HEK293 (cell line): Measurements from ENCODE around the gene CTIF.

Source experiments
- CTCF ChIA-PET: fragments of 350-600 bp; formaldehyde crosslinking; extraction: SDS; loops from one replicate; lab custom pipeline; 2021; ENCODE audit warnings: antibody characterized with exemption; lab: Yijun Ruan, JAX
- POLR2A ChIA-PET: fragments of 300-600 bp; formaldehyde crosslinking; extraction: SDS; loops from one replicate; lab custom pipeline; 2020; ENCODE audit warnings: antibody characterized with exemption, inconsistent platforms; lab: Yijun Ruan, JAX
- H3K27ac ChIP-seq: fragments of 200-500 bp; sonication (Bioruptor generic); 2 replicates; pipeline ENCODE4 v1.5.1; 2014; ENCODE audit warnings: low read depth, low read length, control low read depth, inconsistent platforms; ENCODE audit errors: extremely low read depth
- H3K36me3 ChIP-seq, 2 experiments: fragments of 200-500 bp in 1 of 2; sonication (Bioruptor generic) in 1 of 2; 1 replicate in 1 of 2; 2 replicates in 1 of 2; pipeline ENCODE4 v1.5.1; 2014 to 2017; ENCODE audit warnings: inconsistent platforms in 2 of 2, low read length in 2 of 2; ENCODE audit not compliant: control insufficient read depth in 2 of 2, insufficient read depth in 1 of 2
- H3K4me1 ChIP-seq: fragments of 200-500 bp; sonication (Bioruptor generic); 2 replicates; pipeline ENCODE4 v1.5.1; 2014; ENCODE audit warnings: mild to moderate bottlenecking, low read length, inconsistent platforms; ENCODE audit not compliant: control insufficient read depth, insufficient read depth
- H3K4me3 ChIP-seq: 2 replicates; pipeline ENCODE4 v1.5.1; 2011; ENCODE audit warnings: low read depth, mild to moderate bottlenecking, control low read depth, low read length, moderate library complexity
- H3K9me3 ChIP-seq: fragments of 200-500 bp; sonication (Bioruptor generic); 2 replicates; pipeline ENCODE4 v1.5.1; 2014; ENCODE audit warnings: low read depth, low read length, inconsistent platforms; ENCODE audit not compliant: control insufficient read depth, insufficient read depth
- SALL2 ChIP-seq: fragments of 450-650 bp; formaldehyde crosslinking; IDR thresholded peaks from 2 replicates; pipeline ENCODE4 v1.5.0; 2017; ENCODE audit warnings: missing biosample characterization, mild to moderate bottlenecking, missing genetic modification characterization, borderline replicate concordance
- SCRT1 ChIP-seq: fragments of 450-650 bp; formaldehyde crosslinking; IDR thresholded peaks from 2 replicates; pipeline ENCODE4 v1.5.1; 2016; ENCODE audit warnings: missing biosample characterization, missing genetic modification characterization, borderline replicate concordance
- SP7 ChIP-seq: fragments of 450-650 bp; formaldehyde crosslinking; IDR thresholded peaks from 2 replicates; pipeline ENCODE4 v1.5.1; 2016; ENCODE audit warnings: missing biosample characterization, missing genetic modification characterization
- WT1 ChIP-seq: fragments of 450-650 bp; formaldehyde crosslinking; IDR thresholded peaks from 2 replicates; pipeline ENCODE4 v1.5.1; 2016; ENCODE audit warnings: missing biosample characterization, missing genetic modification characterization
- YY2 ChIP-seq: fragments of 450-650 bp; formaldehyde crosslinking; IDR thresholded peaks from 2 replicates; pipeline ENCODE4 v1.5.1; 2016; ENCODE audit warnings: missing biosample characterization, missing genetic modification characterization
- ZBTB44 ChIP-seq: fragments of 450-650 bp; IDR thresholded peaks from 2 replicates; pipeline ENCODE4 v1.5.1; 2018; ENCODE audit warnings: missing biosample characterization, mild to moderate bottlenecking, missing genetic modification characterization
- ZNF174 ChIP-seq: fragments of 450-650 bp; formaldehyde crosslinking; IDR thresholded peaks from 2 replicates; pipeline ENCODE4 v1.5.0; 2017; ENCODE audit warnings: missing biosample characterization, mild to moderate bottlenecking, missing genetic modification characterization
- ZNF175 ChIP-seq: fragments of 450-650 bp; formaldehyde crosslinking; IDR thresholded peaks from 2 replicates; pipeline ENCODE4 v1.5.1; 2016; ENCODE audit warnings: missing biosample characterization, missing genetic modification characterization
- ZNF2 ChIP-seq: fragments of 450-650 bp; formaldehyde crosslinking; IDR thresholded peaks from 2 replicates; pipeline ENCODE4 v1.5.1; 2016; ENCODE audit warnings: missing biosample characterization, missing genetic modification characterization
- ZNF274 ChIP-seq, 2 experiments: fragments of 200-500 bp in 1 of 2; fragments of 450-650 bp in 1 of 2; sonication (Bioruptor generic) in 1 of 2; formaldehyde crosslinking in 1 of 2; IDR thresholded peaks; 2 replicates each; pipeline versions ENCODE4 v1.5.1 to v1.6.1; 2014 to 2016; ENCODE audit warnings: borderline replicate concordance in 1 of 2, inconsistent platforms in 1 of 2, low read length in 1 of 2, missing biosample characterization in 1 of 2, missing genetic modification characterization in 1 of 2
- ZNF433 ChIP-seq: fragments of 450-650 bp; formaldehyde crosslinking; IDR thresholded peaks from 2 replicates; pipeline ENCODE4 v1.5.1; 2016; ENCODE audit warnings: missing biosample characterization, missing genetic modification characterization, low read depth
- ZNF510 ChIP-seq: fragments of 450-650 bp; formaldehyde crosslinking; IDR thresholded peaks from 2 replicates; pipeline ENCODE4 v1.5.1; 2018; ENCODE audit warnings: mild to moderate bottlenecking, missing genetic modification characterization, missing biosample characterization; ENCODE audit not compliant: insufficient replicate concordance
- ZNF560 ChIP-seq: fragments of 450-650 bp; formaldehyde crosslinking; IDR thresholded peaks from 2 replicates; pipeline ENCODE4 v1.5.1; 2017; ENCODE audit warnings: missing biosample characterization, missing genetic modification characterization, borderline replicate concordance
- ZNF600 ChIP-seq: fragments of 450-650 bp; formaldehyde crosslinking; IDR thresholded peaks from 2 replicates; pipeline ENCODE4 v1.5.1; 2016; ENCODE audit warnings: missing biosample characterization, missing genetic modification characterization
- ZNF692 ChIP-seq: fragments of 450-650 bp; formaldehyde crosslinking; IDR thresholded peaks from 2 replicates; pipeline ENCODE4 v1.5.1; 2016; ENCODE audit warnings: missing biosample characterization, missing genetic modification characterization
- ZNF704 ChIP-seq: fragments of 450-650 bp; formaldehyde crosslinking; IDR thresholded peaks from 2 replicates; pipeline ENCODE4 v1.5.1; 2016; ENCODE audit warnings: missing biosample characterization, missing genetic modification characterization
- ZNF843 ChIP-seq: fragments of 450-650 bp; formaldehyde crosslinking; IDR thresholded peaks from 2 replicates; pipeline ENCODE4 v1.5.1; 2016; ENCODE audit warnings: missing biosample characterization, missing genetic modification characterization
- TF ChIP-seq, protein P1 (sequence below): fragments of 450-650 bp; formaldehyde crosslinking; IDR thresholded peaks from 2 replicates; pipeline ENCODE4 v1.5.1; 2017; ENCODE audit warnings: missing biosample characterization, missing genetic modification characterization
- TF ChIP-seq, protein P2 (sequence below): fragments of 450-650 bp; formaldehyde crosslinking; IDR thresholded peaks from 2 replicates; pipeline ENCODE4 v1.5.1; 2016; ENCODE audit warnings: missing biosample characterization, missing genetic modification characterization

Gene CTIF

DNA sequence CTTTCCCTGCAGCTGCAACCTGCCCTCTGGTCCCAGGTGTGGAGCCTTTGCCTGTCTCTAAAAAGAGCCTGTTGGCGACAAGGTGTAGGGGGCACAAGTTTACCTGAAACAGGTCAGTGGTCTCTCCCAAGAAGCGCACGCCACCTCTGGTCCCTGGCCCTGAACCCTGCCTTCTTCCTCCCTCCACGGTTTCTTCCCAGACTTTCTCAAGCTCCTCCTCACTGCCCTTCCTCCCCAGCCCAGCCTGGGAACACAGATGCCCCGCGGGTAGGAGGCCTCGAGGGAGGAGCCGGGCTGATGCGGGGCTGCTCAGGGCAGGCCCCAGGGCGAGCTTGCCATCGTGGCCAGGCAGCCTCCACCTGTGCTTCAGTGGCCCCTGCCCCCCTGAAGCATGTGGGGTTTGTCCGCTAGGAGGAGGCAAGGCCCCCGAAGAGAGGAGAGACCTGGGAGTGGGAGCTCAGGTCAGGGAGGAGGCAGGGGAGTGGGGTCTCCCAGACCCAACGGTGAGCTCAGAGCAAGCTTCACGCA, 322.4 kb downstream of the CTIF start:
- ChIA-PET CTCF (interaction anchor here (0.7 to 1.2 kb wide), 3 partner anchors 12 to 85 kb away, joined by 3 to 4 read pairs (median 3); no protein-coding TSS in a partner anchor), POLR2A (interaction anchor here (1.1 kb wide), 1 partner anchor 12 kb away, joined by 3 read pairs; no protein-coding TSS in a partner anchor)
- H3K9me3 ChIP-seq: no peaks in the 10 kb centered on the region
- no peaks in the 10 kb centered on the region for H3K4me1 ChIP-seq
- no peaks in the 10 kb centered on the region for H3K36me3 ChIP-seq
- H3K4me3 ChIP-seq: no peak overlapping the region
- H3K27ac ChIP-seq: no peak overlapping the region
- TF ChIP-seq ZNF600 (tag by site-specific recombination): 0 out of 2 replicates have a peak, but pooled peaks have one; percentile 25
- no peak for TF ChIP-seq YY2 (tag by site-specific recombination)
- TF ChIP-seq, all 188 proteins: peak for 1

DNA sequence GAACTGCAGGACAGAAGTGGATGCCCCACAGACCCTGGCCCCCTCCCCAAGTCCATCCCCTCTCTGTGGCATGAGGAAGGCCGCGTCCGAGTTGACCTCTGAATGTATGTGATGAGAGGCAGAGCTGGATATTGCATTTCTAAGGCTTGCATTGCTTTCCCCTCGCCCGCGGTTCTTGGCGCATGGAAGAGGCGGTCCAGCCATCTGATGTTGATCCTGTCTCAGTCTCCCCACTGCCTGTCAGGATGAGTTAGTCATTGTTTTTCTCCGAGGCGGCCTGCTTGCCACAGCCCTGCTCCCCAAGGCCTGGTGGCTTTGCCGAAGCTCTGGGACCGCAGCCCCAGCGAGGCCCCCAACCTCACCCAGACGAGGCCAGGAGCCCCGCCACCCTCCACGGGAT, 323.3 kb downstream of the CTIF start:
- CTCF ChIA-PET: interaction anchor here (0.7 to 1.2 kb wide), 2 partner anchors 75 to 85 kb away, joined by 3 to 4 read pairs; no protein-coding TSS in a partner anchor
- no peak overlapping the region for H3K27ac ChIP-seq
- POLR2A ChIA-PET: interaction anchor here (1.1 kb wide), 1 partner anchor 11 kb away, joined by 3 read pairs; no protein-coding TSS in a partner anchor

More for the DNA sequence above, 323.3 kb downstream of the CTIF start:
- no peaks in the 10 kb centered on the region for H3K4me1 ChIP-seq
- no peak for TF ChIP-seq ZNF843 (tag by site-specific recombination)
- no peak for TF ChIP-seq ZNF692 (tag by site-specific recombination)
- TF ChIP-seq SALL2 (tag by site-specific recombination): no peak
- TF ChIP-seq ZNF175: no peak
- TF ChIP-seq ZNF174 (tag by site-specific recombination): no peak
- TF ChIP-seq, protein P1, sequence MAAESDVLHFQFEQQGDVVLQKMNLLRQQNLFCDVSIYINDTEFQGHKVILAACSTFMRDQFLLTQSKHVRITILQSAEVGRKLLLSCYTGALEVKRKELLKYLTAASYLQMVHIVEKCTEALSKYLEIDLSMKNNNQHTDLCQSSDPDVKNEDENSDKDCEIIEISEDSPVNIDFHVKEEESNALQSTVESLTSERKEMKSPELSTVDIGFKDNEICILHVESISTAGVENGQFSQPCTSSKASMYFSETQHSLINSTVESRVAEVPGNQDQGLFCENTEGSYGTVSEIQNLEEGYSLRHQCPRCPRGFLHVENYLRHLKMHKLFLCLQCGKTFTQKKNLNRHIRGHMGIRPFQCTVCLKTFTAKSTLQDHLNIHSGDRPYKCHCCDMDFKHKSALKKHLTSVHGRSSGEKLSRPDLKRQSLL: no peak
- TF ChIP-seq WT1 (tag by site-specific recombination): no peak
- no peak for TF ChIP-seq ZNF704 (tag by site-specific recombination)
- no peak for TF ChIP-seq SP7 (tag by site-specific recombination)
- no peak for TF ChIP-seq ZNF274 (IDR thresholded peaks at IDR 0.05; ENCODE audit: low read length)
- TF ChIP-seq ZNF274 (tag by site-specific recombination; IDR thresholded peaks at IDR 0.05; ENCODE audit: borderline replicate concordance): no peak
- TF ChIP-seq ZNF2 (tag by site-specific recombination): no peak
- TF ChIP-seq ZNF433 (tag by site-specific recombination): no peak
- no peak for TF ChIP-seq ZNF560 (tag by site-specific recombination)
- no peak for TF ChIP-seq ZBTB44 (tag by site-specific recombination)
- no peak for TF ChIP-seq ZNF510 (tag by site-specific recombination)
- TF ChIP-seq SCRT1 (tag by site-specific recombination): no peak
- TF ChIP-seq, protein P2, sequence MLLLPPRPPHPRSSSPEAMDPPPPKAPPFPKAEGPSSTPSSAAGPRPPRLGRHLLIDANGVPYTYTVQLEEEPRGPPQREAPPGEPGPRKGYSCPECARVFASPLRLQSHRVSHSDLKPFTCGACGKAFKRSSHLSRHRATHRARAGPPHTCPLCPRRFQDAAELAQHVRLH: no peak
- no peaks in the 10 kb centered on the region for H3K9me3 ChIP-seq
- H3K4me3 ChIP-seq: no peak overlapping the region
- no peaks in the 10 kb centered on the region for H3K36me3 ChIP-seq
